GM12874 (cell line): ENCODE data around the gene PTCSC3.

ENCODE experiments used
- CTCF ChIP-seq: IDR thresholded peaks from 2 replicates; pipeline ENCODE4 v1.5.1; 2011; ENCODE audit warnings: low read depth, mild to moderate bottlenecking, control low read depth, low read length, moderate library complexity; ENCODE audit not compliant: insufficient read depth

The PTCSC3 gene

GRCh38 chr14:36217732-36218131 is 41.2 kb upstream of the PTCSC3 start:
- TF ChIP-seq CTCF, result no peak

GRCh38 chr14:36217027-36217426 is 40.5 kb upstream of the PTCSC3 start:
- no peak for TF ChIP-seq CTCF

GRCh38 chr14:36215217-36215598 is 38.7 kb upstream of the PTCSC3 start:
- no peak for TF ChIP-seq CTCF

- TF ChIP-seq CTCF, result no peak
Observed at GRCh38 chr14:36214476-36215216, 38.1 kb upstream of the PTCSC3 start.

- TF ChIP-seq CTCF, result no peak
Observed at GRCh38 chr14:36212987-36213386, 36.5 kb upstream of the PTCSC3 start.

GRCh38 chr14:36212577-36212976 is 36.1 kb upstream of the PTCSC3 start:
- no peak for TF ChIP-seq CTCF

- TF ChIP-seq CTCF, result no peak
Observed at GRCh38 chr14:36208690-36209278, 32.3 kb upstream of the PTCSC3 start.
